K562 (cell line): ENCODE measurements around the gene RAB5B. TPM values are rescaled to one million over a fixed set of nuclear protein-coding genes. Genes with fewer than 3 reads are reported as not detected.

Experiments
- BACH1 ChIP-seq: fragments of 200-800 bp; sonication (Bioruptor generic); IDR thresholded peaks from 2 replicates; pipeline ENCODE4 v1.6.1; 2016; ENCODE audit warnings: missing genetic modification characterization, missing compliant biosample characterization
- CCNT2 ChIP-seq: IDR thresholded peaks from 2 replicates; pipeline ENCODE4 v1.6.1; 2011; ENCODE audit warnings: borderline replicate concordance, low read depth, mild to moderate bottlenecking, moderate library complexity, mixed read lengths, low read length; ENCODE audit not compliant: insufficient read length; ENCODE audit errors: extremely low read depth
- ERF ChIP-seq: fragments of 450-650 bp; formaldehyde crosslinking; IDR thresholded peaks from 2 replicates; pipeline ENCODE4 v1.4.0; 2020; ENCODE audit warnings: mild to moderate bottlenecking, mixed read lengths
- FOXA3 ChIP-seq, 2 experiments: fragments of 450-650 bp in 1 of 2; sonication (generic) in 1 of 2; formaldehyde crosslinking; IDR thresholded peaks in 1 of 2; conservative IDR thresholded peaks in 1 of 2; 2 replicates each; pipeline versions ENCODE4 v1.4.0 to v1.8.0; 2020 to 2022; ENCODE audit warnings: mild to moderate bottlenecking in 2 of 2, missing genetic modification reagents in 1 of 2
- FUS ChIP-seq: fragments of 200-400 bp; formaldehyde crosslinking; optimal IDR thresholded peaks from 2 replicates; pipeline ENCODE3; 2017; ENCODE audit warnings: low read depth, low read length
- GATAD2B ChIP-seq: fragments of 450-650 bp; IDR thresholded peaks from 2 replicates; pipeline ENCODE4 v1.6.1; 2017; ENCODE audit warnings: mild to moderate bottlenecking, borderline replicate concordance
- L3MBTL2 ChIP-seq: fragments of 450-650 bp; IDR thresholded peaks from 2 replicates; pipeline ENCODE4 v1.6.1; 2016; ENCODE audit warnings: mild to moderate bottlenecking, moderate library complexity
- MYBL2 ChIP-seq, 2 experiments: fragments of 450-650 bp in 1 of 2; sonication (generic) in 1 of 2; formaldehyde crosslinking in 1 of 2; IDR thresholded peaks; 2 replicates each; pipeline versions ENCODE4 v1.6.1 to v1.8.1; 2017 to 2022; ENCODE audit warnings: borderline replicate concordance in 1 of 2, inconsistent platforms in 1 of 2, low read depth in 1 of 2, mild to moderate bottlenecking in 1 of 2, missing genetic modification reagents in 1 of 2, moderate library complexity in 1 of 2
- NR2C2 ChIP-seq, 2 experiments: fragments of 200-800 bp in 1 of 2; sonication (Bioruptor generic) in 1 of 2; sonication (generic) in 1 of 2; formaldehyde crosslinking in 1 of 2; IDR thresholded peaks; 2 replicates each; pipeline versions ENCODE4 v1.6.1 to v1.8.0; 2016 to 2022; ENCODE audit warnings: mild to moderate bottlenecking in 1 of 2, missing compliant biosample characterization in 1 of 2, missing genetic modification characterization in 1 of 2, missing genetic modification reagents in 1 of 2
- OTX1 ChIP-seq: fragments of 450-650 bp; formaldehyde crosslinking; IDR thresholded peaks from 2 replicates; pipeline ENCODE4 v1.4.0; 2022; ENCODE audit warnings: mild to moderate bottlenecking
- PHTF2 ChIP-seq: fragments of 250-450 bp; sonication (Bioruptor Pico); IDR thresholded peaks from 2 replicates; pipeline ENCODE4 v1.5.0; 2021; ENCODE audit warnings: mild to moderate bottlenecking
- PRMT5 ChIP-seq: sonication (generic); formaldehyde crosslinking; IDR thresholded peaks from 2 replicates; pipeline ENCODE4 v1.5.0; 2020; ENCODE audit warnings: missing genetic modification reagents
- RBM14 ChIP-seq: fragments of 200-400 bp; formaldehyde crosslinking; IDR thresholded peaks from 2 replicates; pipeline ENCODE4 v1.6.1; 2018; ENCODE audit warnings: low read depth, mild to moderate bottlenecking, low read length, moderate library complexity, borderline replicate concordance; ENCODE audit not compliant: insufficient read depth
- SIN3B ChIP-seq: fragments of 450-650 bp; IDR thresholded peaks from 2 replicates; pipeline ENCODE4 v1.6.1; 2017; ENCODE audit warnings: low read depth, mild to moderate bottlenecking, moderate library complexity
- SUPT5H ChIP-seq: fragments of 450-650 bp; IDR thresholded peaks from 2 replicates; pipeline ENCODE4 v1.6.1; 2016
- YBX1 ChIP-seq: fragments of 450-650 bp; IDR thresholded peaks from 2 replicates; pipeline ENCODE4 v1.7.1; 2016; ENCODE audit warnings: mild to moderate bottlenecking
- ZBTB26 ChIP-seq: fragments of 450-650 bp; formaldehyde crosslinking; IDR thresholded peaks from 2 replicates; pipeline ENCODE4 v1.4.0; 2022; ENCODE audit warnings: missing genetic modification characterization
- ZFP36 ChIP-seq: fragments of 150-350 bp; IDR thresholded peaks from 2 replicates; pipeline ENCODE4 v1.6.1; 2018; ENCODE audit warnings: low read length, low read depth; ENCODE audit not compliant: partially characterized antibody
- ZNF134 ChIP-seq: fragments of 250-450 bp; sonication (Bioruptor Pico); conservative IDR thresholded peaks from 2 replicates; pipeline ENCODE4 v1.4.0; 2020
- ZNF324 ChIP-seq: fragments of 250-450 bp; sonication (Bioruptor Pico); IDR thresholded peaks from 2 replicates; pipeline ENCODE4 v1.4.0; 2020; ENCODE audit warnings: mild to moderate bottlenecking
- polyA plus RNA-seq, 8 experiments: library from polyadenylated mRNA; depleted of rRNA in 4 of 8; stranded (reverse) in 5 of 8; unstranded in 3 of 8; fragments of >200 nt; fragmentation: Nextera tagmentation in 2 of 8; fragmentation: Illumina TruSeq in 1 of 8; extraction: Ambion mirVana in 2 of 8; extraction: Trizol in 1 of 8; gene quantifications; 2 replicates each; pipeline versions ENCODE4 v1.2.1 to v1.2.3, GENCODE V29; 2011 to 2014; ENCODE audit warnings: inconsistent platforms in 1 of 8, missing spikeins in 1 of 8
- total RNA-seq, 7 experiments: library from RNA; depleted of rRNA in 6 of 7; stranded (reverse); fragments of >200 nt in 6 of 7; fragmentation: Illumina TruSeq in 2 of 7; extraction: Trizol in 2 of 7; gene quantifications; 2 replicates each; pipeline versions ENCODE4 v1.2.1 to v1.2.3, GENCODE V29; 2011 to 2021; ENCODE audit warnings: low replicate concordance in 1 of 7
- TF ChIP-seq, protein P1 (sequence below): conservative IDR thresholded peaks from 2 replicates; pipeline ENCODE4 v1.6.1; 2011; ENCODE audit warnings: low read depth, mild to moderate bottlenecking, low read length; ENCODE audit not compliant: control insufficient read depth
- TF ChIP-seq, protein P2 (sequence below): fragments of 250-450 bp; sonication (Bioruptor Pico); IDR thresholded peaks from 2 replicates; pipeline ENCODE4 v1.4.0; 2020; ENCODE audit warnings: mild to moderate bottlenecking, moderate library complexity

RAB5B gene
- total and polyA plus RNA-seq, 9 of the 15 experiments (the other 6 are each of a cell fraction or from before 2014, with no cell fraction given) = 6.8 to 73.8 (median 25.2) TPM

- TF ChIP-seq ZNF324 (CRISPR knock-in tag) (no peak), SUPT5H (peak; percentile 100), GATAD2B (no peak), NR2C2 (CRISPR knock-in tag; IDR thresholded peaks at IDR 0.05) (peak; percentile 98), NR2C2 (tag; IDR thresholded peaks at IDR 0.05) (peak; percentile 100), ZFP36 (peak; percentile 18), PRMT5 (CRISPR knock-in tag) (no peak), OTX1 (peak; percentile 67), FOXA3 (CRISPR knock-in tag; conservative IDR thresholded peaks at IDR 0.05 in 1 of 2, IDR thresholded peaks at IDR 0.05 in 1 of 2) (0 out of 4 replicates have a peak, but pooled peaks of 1 of the 2 experiments have one; percentile 35), FUS (no peak), MYBL2 (IDR thresholded peaks at IDR 0.05; ENCODE audit: low read depth) (no peak), MYBL2 (CRISPR knock-in tag; IDR thresholded peaks at IDR 0.05; ENCODE audit: borderline replicate concordance) (no peak), ZBTB26 (CRISPR knock-in tag) (no peak), SIN3B (peak; percentile 88), ERF (CRISPR knock-in tag) (no peak), YBX1 (no peak), PHTF2 (CRISPR knock-in tag) (0 out of 2 replicates have a peak, but pooled peaks have one; percentile 27), ZNF134 (CRISPR knock-in tag) (no peak), L3MBTL2 (peak; percentile 88), RBM14 (no peak), BACH1 (tag) (no peak; the same call in 1 of the 2 replicates), CCNT2 (no peak)
- TF ChIP-seq, protein P1, sequence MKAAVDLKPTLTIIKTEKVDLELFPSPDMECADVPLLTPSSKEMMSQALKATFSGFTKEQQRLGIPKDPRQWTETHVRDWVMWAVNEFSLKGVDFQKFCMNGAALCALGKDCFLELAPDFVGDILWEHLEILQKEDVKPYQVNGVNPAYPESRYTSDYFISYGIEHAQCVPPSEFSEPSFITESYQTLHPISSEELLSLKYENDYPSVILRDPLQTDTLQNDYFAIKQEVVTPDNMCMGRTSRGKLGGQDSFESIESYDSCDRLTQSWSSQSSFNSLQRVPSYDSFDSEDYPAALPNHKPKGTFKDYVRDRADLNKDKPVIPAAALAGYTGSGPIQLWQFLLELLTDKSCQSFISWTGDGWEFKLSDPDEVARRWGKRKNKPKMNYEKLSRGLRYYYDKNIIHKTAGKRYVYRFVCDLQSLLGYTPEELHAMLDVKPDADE = peak; percentile 74
- TF ChIP-seq, protein P2, sequence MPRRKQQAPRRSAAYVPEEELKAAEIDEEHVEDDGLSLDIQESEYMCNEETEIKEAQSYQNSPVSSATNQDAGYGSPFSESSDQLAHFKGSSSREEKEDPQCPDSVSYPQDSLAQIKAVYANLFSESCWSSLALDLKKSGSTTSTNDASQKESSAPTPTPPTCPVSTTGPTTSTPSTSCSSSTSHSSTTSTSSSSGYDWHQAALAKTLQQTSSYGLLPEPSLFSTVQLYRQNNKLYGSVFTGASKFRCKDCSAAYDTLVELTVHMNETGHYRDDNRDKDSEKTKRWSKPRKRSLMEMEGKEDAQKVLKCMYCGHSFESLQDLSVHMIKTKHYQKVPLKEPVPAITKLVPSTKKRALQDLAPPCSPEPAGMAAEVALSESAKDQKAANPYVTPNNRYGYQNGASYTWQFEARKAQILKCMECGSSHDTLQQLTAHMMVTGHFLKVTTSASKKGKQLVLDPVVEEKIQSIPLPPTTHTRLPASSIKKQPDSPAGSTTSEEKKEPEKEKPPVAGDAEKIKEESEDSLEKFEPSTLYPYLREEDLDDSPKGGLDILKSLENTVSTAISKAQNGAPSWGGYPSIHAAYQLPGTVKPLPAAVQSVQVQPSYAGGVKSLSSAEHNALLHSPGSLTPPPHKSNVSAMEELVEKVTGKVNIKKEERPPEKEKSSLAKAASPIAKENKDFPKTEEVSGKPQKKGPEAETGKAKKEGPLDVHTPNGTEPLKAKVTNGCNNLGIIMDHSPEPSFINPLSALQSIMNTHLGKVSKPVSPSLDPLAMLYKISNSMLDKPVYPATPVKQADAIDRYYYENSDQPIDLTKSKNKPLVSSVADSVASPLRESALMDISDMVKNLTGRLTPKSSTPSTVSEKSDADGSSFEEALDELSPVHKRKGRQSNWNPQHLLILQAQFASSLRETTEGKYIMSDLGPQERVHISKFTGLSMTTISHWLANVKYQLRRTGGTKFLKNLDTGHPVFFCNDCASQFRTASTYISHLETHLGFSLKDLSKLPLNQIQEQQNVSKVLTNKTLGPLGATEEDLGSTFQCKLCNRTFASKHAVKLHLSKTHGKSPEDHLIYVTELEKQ = no peak
Measured at GRCh38 chr12:56041552-56042429, 67.9 kb downstream of the RAB5B start, which contains the start of gene RPS26 (continued).
